ENCODE results near the gene SMIM9. TPM values are rescaled to one million over a fixed set of nuclear protein-coding genes. Genes with fewer than 3 reads are reported as not detected.
"Not testable (repeated sequence)": the region's sequence is repeated elsewhere in the genome, so short reads cannot be mapped to it uniquely, and the experiment has no call there.

Gene SMIM9
- total RNA-seq, 1 experiment from 2014 or later: not detected

- not testable (repeated sequence) for DNase-seq (ENCODE audit: low read depth)
Measured at GRCh38 chrX:154816326-154816898, 18.1 kb downstream of the SMIM9 start.

GRCh38 chrX:154815274-154815818, 19.1 kb downstream of the SMIM9 start:
- DNase-seq (ENCODE audit: low read depth): no peak

- DNase-seq (ENCODE audit: low read depth): no peak
Measured at GRCh38 chrX:154813801-154814200, 20.7 kb downstream of the SMIM9 start.

GRCh38 chrX:154812341-154813101, 21.9 kb downstream of the SMIM9 start:
- DNase-seq (ENCODE audit: low read depth): no peak

- DNase-seq (ENCODE audit: low read depth): no peak
Measured at GRCh38 chrX:154809939-154810665, 24.4 kb downstream of the SMIM9 start.

- DNase-seq (ENCODE audit: low read depth): no peak
Measured at GRCh38 chrX:154806837-154807501, 27.5 kb downstream of the SMIM9 start.

- no peak for DNase-seq (ENCODE audit: low read depth)
Measured at GRCh38 chrX:154805696-154806091, 28.8 kb downstream of the SMIM9 start.

GRCh38 chrX:154804957-154805695, 29.3 kb downstream of the SMIM9 start, which contains the start of gene MPP1:
TSS of gene MPP1 (minus strand) at chrX:154805485. CDS start at chrX:154805373, 112 bp downstream.
- peak; percentile 74 for DNase-seq (ENCODE audit: low read depth)

GRCh38 chrX:154804261-154804956, 30.1 kb downstream of the SMIM9 start:
- no peak for DNase-seq (ENCODE audit: low read depth)

GRCh38 chrX:154802947-154803346, 31.5 kb downstream of the SMIM9 start:
- DNase-seq (ENCODE audit: low read depth): no peak

- no peak for DNase-seq (ENCODE audit: low read depth)
Measured at GRCh38 chrX:154800478-154801210, 33.8 kb downstream of the SMIM9 start.

GRCh38 chrX:154799556-154800348, 34.7 kb downstream of the SMIM9 start:
- DNase-seq (ENCODE audit: low read depth): no peak

GRCh38 chrX:154797006-154797405, 37.5 kb downstream of the SMIM9 start:
- DNase-seq (ENCODE audit: low read depth): peak; percentile 29

GRCh38 chrX:154795016-154795415, 39.4 kb downstream of the SMIM9 start:
- DNase-seq (ENCODE audit: low read depth): no peak

- DNase-seq (ENCODE audit: low read depth): no peak
Measured at GRCh38 chrX:154793084-154793795, 41.2 kb downstream of the SMIM9 start.

GRCh38 chrX:154791939-154792338, 42.5 kb downstream of the SMIM9 start:
- DNase-seq (ENCODE audit: low read depth): no peak

GRCh38 chrX:154791467-154791866, 43.0 kb downstream of the SMIM9 start:
- DNase-seq (ENCODE audit: low read depth): no peak

GRCh38 chrX:154785716-154786115, 48.7 kb downstream of the SMIM9 start:
- DNase-seq (ENCODE audit: low read depth): no peak
